IPS DF 19.7 (cell line): ENCODE data around the gene TXNDC2.

Experiments used
- DNase-seq: peaks from one replicate; pipeline ENCODE4 v3.0.0-alpha.2; 2013; ENCODE audit warnings: low read depth, low spot score

Gene TXNDC2

DNA sequence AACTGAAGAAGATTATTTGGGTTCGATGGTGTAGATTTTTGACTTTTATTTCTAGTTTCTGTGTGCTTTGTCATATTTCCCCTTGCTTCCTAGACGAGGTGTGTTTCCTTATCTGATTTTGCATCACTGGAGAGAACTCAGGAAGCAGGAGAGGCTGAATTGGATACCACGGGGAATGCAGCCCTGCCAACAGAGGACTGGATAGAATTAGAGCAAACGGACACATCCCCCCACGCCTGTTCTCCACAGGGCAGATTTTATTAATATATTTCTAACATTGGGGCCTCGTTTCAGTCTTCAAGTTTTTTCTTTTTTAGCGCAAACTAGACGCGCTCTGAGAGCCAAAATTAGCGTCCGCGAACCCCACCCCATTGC is 27.4 kb downstream of the TXNDC2 start:
- DNase-seq: no peak

DNA sequence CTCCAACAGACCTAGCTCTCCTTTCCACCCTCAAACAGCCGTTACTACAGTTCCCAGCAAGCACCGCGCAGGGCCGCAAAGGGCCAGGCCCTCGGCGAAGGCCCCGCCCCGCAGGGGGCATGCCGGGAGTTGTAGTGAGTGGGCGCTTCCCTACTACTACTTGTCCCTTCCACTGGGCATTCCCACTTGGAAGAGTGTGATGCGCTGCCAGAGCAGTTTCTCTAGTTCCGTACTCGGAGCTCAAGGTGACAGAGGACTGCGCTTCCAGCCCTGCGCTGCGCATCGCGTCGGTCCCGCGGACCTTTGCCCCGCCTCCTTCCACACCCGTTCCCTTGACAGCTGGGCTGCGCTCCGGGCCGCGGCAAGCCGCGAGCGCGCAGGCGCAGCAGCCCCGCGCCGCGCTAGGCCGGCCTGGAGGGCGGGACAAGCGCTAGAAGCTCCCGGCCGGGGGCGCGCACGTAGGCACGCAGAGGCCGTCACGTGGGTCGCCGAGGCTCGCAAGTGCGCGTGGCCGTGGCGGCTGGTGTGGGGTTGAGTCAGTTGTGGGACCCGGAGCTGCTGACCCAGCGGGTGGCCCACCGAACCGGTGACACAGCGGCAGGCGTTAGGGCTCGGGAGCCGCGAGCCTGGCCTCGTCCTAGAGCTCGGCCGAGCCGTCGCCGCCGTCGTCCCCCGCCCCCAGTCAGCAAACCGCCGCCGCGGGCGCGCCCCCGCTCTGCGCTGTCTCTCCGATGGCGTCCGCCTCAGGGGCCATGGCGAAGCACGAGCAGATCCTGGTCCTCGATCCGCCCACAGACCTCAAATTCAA is 28.0 kb downstream of the TXNDC2 start, which contains the start of gene VAPA:
TSS of gene VAPA (plus strand) at position 491 of the 808 bp plus-strand sequence. CDS start at position 732, 241 bp downstream.
- DNase-seq: peak; percentile 67

- DNase-seq: no peak
Measured at GRCh38 chr18:9914334-9914583, 28.5 kb downstream of the TXNDC2 start.

DNA sequence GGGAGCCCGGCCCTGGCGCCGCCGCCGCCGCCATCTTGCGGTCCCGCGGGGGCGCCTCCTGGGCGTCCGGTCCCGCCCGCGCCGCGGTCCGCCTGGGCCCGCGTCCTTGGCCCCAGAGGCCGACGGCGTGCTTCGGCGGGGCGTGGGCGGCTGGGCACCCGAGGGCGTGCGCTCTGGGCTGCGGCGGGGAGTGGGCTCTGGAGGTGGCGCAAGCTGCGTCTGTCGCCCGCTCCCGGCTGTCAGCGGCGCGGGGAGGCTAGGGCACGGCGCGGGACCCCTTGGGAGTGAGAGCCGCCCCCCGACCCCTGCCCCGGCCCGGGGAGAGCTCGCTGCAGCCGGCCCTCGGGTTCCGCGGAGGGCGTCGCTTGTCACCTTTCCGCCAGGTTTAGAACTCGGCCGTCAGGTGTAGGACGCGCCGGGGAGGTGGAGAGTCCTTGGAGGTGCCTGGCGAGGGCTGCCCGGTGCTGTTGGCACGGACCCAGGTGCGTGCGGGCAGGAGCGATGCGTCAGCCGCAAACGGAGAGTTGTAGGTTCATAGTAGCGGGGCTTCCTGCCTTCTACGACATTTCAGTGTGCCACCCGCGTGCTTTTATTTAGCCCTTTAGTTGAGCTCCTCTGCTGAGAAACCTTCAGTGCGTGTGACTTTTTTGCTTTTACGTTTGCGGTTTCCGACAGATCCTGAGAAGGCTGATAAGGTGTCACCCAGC is 29.0 kb downstream of the TXNDC2 start:
- no peak for DNase-seq

DNA sequence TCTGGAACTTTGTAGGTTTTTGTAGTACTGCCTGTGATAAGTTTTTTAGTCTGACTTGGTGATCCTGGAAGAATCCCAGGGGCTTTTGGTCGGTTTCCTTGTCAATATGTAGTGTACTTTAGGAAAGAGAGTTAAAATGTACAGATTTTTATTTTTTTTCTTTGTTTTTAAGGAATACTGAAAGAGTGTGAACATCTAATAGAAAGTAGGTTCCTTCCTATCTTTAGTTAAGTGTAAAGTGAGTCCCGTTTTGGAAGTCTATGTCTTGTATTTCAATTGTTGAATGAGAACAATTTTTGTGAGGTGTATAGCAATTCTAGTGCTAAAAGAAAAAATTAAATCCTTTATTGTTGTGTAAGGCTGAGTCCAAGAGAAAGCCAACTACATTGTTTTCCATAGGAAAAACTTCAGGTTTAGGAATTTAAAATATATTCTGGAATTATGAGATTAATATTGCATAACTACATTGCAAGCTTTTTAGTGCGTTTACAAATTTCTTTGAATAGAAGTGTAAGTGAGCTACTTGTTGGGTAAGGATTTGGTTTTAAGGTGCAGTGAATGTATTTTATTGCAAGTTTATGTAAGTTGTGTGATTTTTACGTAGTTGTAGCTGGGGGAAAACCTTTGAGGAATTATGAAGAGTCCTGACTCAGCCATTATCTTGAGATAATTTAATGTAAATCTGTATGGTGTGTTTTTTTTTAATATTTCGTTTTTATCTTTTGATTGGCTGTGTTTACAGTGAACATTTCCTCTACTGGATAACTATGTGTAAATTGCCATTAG is 29.7 kb downstream of the TXNDC2 start:
- DNase-seq: no peak

DNA sequence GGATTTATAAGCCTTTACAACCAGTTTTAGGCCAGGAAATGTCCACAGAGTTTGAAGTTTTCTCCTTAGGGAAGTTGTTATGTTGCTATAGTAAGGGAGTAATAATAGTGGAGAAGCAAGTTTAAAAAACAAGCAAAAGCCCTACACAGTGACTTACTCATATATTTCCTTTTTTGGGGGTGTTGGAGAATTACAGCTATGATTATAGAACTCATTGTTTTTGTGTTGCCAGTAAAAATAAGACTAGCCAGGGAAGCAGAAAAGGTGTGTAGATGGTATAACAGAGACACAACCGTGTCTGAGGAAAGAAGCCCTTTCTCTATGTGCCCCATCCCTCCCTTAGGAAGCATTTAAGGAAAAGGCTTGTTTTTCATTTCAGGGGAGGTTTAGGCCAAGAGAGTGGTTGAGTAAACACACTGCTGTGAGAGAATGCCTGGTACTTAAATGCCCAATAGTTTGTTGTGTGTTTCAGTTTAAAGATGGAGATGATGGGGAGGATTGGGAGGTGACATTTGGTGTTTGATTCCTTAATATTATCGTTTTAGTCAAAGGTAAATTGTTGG is 30.4 kb downstream of the TXNDC2 start:
- DNase-seq: no peak

- DNase-seq: no peak
Measured at GRCh38 chr18:9916808-9917207, 31.0 kb downstream of the TXNDC2 start.

DNA sequence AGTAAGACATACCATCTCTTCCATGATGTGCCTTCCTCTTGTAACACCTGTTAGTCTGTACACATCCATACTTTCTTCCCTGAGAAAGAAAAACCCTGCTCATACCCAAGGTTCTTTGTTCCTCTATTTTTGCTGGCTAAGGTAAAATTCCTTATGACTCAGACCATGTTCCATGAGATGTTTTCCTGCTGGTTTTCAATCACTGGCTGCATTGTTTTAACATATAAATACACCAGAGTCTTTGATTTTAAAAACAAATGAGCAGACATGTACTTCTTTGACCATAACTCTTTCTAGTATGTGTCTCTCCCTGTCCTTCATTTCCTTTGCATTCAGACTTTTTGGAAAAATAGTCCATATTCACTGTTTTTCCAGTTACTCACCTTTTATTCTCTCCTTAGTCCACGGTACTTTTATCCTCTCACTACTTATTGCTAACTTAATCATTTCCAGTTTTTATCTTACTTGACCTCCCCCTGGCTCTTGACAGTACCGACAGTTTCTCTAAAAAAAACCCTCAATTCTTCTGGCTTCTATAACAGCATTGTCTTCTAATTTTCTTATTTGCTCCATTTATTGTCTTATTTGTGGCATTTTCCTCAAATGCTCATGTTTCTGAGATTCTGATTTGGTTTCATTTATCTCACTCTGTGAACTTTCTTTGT is 32.4 kb downstream of the TXNDC2 start:
- DNase-seq: no peak

- no peak for DNase-seq
Measured at GRCh38 chr18:9919564-9920232, 33.9 kb downstream of the TXNDC2 start.

DNA sequence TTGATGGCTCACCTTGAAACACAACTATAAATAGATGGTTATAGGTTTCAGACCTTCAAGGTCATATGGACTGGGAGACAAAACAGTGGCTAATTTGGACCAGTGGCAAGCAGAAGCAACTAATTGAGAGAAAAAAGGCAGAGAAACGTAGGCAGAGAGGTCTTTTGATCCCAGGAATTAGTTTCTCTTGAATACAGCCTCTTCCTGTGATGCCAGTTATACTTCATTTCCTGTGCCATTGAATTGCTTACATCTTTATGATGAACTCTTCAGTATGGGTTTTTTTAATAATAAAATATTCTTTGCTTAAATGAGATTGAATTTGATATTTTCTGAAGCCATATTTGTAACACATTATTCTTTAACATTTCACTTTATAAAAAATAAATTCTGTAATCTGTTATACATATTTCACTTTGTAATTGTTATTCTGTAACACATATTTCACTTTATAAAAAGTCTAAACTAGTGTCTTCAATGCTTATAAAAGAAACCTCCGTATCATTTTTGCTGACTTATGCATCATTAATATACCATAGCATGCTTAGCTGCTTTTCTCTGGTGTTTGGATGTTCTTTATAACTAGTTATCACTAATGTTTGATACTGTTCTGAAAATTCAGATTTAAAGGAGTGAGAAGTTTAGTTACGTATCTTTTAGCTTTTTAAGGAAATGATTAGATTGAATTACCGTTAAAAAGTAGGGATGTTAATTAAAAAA is 37.0 kb downstream of the TXNDC2 start:
- DNase-seq: no peak

GRCh38 chr18:9924371-9924943 is 38.7 kb downstream of the TXNDC2 start:
- no peak for DNase-seq

DNA sequence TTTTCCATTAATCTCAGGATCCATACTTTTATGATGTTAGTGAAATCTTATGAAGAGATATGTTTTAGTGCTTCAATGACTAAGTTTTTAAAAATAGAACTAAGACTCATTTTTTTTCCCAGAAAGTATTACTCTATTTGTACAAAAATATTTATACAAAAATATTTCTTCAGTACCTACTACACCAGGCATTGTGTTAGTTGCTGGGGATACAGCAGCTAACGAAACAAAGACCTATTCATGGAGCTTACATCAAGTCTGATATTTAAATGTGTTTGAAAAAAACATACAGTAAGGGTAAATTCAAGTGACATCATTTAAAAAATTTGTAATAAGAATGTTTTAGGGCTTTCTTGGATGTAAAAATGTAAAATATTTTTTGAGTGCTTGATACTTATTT is 39.6 kb downstream of the TXNDC2 start:
- DNase-seq: no peak

DNA sequence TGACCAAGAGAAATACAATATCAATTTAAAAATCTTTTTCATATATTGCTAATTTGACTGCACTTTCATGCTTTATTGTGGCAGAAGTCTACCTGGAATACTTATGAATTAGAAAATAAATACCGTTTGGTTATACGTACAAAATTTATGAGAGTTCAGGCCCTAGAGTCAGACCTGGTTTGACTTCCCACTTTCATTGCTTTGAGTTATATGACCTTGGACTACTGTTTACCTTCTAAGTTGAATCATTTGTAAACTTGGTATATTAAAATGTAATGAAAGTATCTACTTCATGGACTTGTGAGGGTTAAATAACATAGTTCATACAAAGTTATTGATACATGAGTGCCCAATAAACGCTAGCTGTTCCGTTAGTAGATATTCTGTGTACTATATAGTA is 40.0 kb downstream of the TXNDC2 start:
- no peak for DNase-seq

DNA sequence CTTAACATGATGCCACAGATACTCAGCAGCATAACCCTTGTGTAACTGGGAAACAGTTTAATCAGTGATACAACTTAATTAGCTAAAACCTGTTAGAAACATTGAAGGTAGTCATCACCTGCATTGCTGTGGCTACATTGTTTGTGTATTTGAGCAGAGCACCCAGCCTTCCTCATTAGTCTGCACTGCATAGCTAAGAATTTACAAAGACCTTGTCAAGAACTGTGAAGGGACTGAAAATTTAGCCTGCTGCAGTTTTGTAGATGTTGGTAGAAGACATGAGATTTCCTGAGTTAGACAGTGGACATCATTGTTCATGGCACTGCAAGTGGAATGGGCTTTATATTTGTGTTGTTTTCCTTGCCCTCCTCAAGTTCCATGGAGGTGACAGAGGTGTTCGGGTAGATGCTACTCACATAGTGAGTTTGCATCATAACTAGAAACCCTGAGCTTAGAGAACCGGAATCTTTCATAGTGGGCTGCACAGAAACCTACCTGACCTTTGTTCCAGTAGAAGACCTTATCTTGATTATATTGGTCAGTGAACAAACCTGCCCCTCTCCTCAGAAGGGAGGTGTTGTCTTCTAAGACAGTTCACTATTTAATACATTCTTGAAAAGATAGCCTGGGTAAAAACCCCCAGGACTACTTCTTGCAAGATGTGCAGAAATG is 40.6 kb downstream of the TXNDC2 start:
- no peak for DNase-seq

DNA sequence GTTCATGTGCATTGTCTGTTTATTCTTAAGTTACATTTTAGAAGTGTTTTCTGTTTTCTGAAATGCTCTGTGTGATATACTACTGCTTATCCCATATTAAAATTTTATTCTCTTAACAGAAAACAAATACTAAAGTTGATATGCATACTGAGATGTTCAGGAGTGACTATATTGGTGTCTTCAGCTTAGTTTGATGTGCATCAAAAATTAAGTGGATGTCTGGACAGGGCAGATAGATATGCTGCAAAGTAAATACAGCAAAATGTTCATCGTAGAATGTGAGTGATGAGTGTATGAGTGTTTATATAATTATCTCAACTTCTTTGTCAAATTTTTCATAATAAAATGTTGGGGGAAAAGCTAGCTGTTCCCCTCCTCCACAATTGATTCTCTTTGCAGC is 41.2 kb downstream of the TXNDC2 start:
- DNase-seq: no peak

DNA sequence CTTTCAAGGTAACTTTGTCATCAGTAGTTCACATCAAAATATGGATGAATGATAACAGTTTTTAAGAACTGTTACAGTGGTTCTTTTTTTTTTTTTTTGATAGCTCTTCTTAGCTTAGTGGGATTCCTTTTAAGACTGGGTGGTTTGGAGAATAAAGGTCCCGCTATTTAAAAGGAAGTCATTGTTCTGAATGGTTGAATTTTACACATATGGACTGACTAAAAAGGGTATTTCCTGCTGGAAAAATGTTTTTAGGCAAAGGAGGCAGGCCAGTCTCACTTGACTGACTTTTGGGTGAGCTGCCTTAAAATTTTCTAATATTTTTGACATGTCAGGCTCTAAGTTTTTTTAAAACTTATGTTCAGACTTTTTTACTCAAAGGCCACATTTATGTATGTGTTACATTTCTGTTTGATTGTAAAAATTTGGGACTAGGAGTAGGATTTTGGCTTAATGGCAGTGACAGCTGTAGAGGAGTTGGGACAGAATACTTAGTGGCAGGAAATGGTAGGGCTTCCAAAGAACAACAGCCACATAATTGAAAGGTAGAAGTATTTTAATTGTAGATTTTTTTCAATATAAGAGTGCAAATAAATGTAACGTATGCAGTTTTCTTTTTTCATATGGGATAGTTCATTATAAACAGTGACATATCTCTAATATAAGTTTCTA is 41.8 kb downstream of the TXNDC2 start:
- no peak for DNase-seq

DNA sequence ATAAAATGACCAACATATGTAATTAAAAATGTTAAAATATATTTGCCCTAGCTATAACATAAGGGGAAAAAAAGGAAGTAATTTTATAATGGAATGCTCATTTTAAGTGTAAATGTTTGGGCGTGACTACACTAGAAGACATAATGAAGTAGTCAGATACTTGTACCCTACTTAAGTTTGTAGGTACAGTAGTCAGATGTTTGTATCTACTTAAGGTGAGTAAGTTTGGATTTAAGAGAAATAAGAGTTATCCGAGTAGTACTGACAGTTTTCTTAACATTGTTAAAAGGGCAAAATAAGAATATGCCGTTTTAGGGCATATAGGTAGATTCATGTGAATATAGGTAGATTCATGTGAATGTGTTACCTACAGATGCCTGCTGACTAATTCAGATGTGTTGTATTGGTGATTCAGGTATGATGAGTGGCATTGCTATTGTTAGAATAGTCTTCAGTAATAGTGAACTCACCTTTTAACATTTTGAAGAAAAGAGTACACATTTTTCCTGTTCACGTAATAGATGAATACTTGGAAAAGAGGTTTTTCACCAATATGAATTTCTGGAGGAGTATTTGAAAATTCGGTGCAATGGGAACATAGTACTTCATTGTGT is 43.0 kb downstream of the TXNDC2 start:
- DNase-seq: no peak

- DNase-seq: no peak
Measured at GRCh38 chr18:9930299-9930884, 44.6 kb downstream of the TXNDC2 start.
